IPS DF 4.7 (cell line): Measurements from ENCODE around the gene PELO.

Experiments
- DNase-seq: peaks from one replicate; pipeline ENCODE4 v3.0.0-alpha.2; 2013; ENCODE audit warnings: low spot score; ENCODE audit errors: extremely low read depth

PELO gene

GRCh38 chr5:52771343-52772039 lies 16.2 kb upstream of the PELO start:
- DNase-seq = no peak

- DNase-seq = no peak
These were observed 15.0 kb upstream of the PELO start for GRCh38 chr5:52772668-52773067.

- no peak for DNase-seq
These were observed 14.4 kb upstream of the PELO start for GRCh38 chr5:52773342-52773741.

GRCh38 chr5:52774005-52774410 lies 13.7 kb upstream of the PELO start:
- no peak for DNase-seq

- DNase-seq = no peak
These were observed 11.6 kb upstream of the PELO start for GRCh38 chr5:52776116-52776515.

- no peak for DNase-seq
These were observed 10.5 kb upstream of the PELO start for GRCh38 chr5:52777186-52777585.

- DNase-seq = no peak
These were observed 8.9 kb upstream of the PELO start for GRCh38 chr5:52778781-52779180.

GRCh38 chr5:52779213-52779612 lies 8.5 kb upstream of the PELO start:
- no peak for DNase-seq

GRCh38 chr5:52783226-52783959 lies 4.3 kb upstream of the PELO start:
- DNase-seq = no peak

GRCh38 chr5:52784737-52785136 lies 3.0 kb upstream of the PELO start:
- no peak for DNase-seq

GRCh38 chr5:52786391-52786790 lies 1.3 kb upstream of the PELO start:
- no peak for DNase-seq

- no peak for DNase-seq
These were observed 642 bp upstream of the PELO start for GRCh38 chr5:52786949-52787599.

GRCh38 chr5:52788505-52788821 lies 747 bp downstream of the PELO start:
- DNase-seq = no peak

- DNase-seq = no peak
These were observed 1.7 kb downstream of the PELO start for GRCh38 chr5:52789378-52789777.

- no peak for DNase-seq
These were observed 2.1 kb downstream of the PELO start for GRCh38 chr5:52789851-52790250.

GRCh38 chr5:52791366-52791765 lies 3.6 kb downstream of the PELO start:
- DNase-seq = no peak

GRCh38 chr5:52794519-52794918 lies 6.8 kb downstream of the PELO start:
- DNase-seq = no peak

GRCh38 chr5:52796031-52796430 lies 8.3 kb downstream of the PELO start:
- DNase-seq = no peak

- DNase-seq = no peak
These were observed 8.9 kb downstream of the PELO start for GRCh38 chr5:52796516-52797103.

GRCh38 chr5:52798938-52799337 lies 11.2 kb downstream of the PELO start:
- DNase-seq = no peak

GRCh38 chr5:52799358-52799982 lies 11.8 kb downstream of the PELO start:
- peak; percentile 36 for DNase-seq

- DNase-seq = peak; percentile 68
These were observed 12.3 kb downstream of the PELO start for GRCh38 chr5:52799983-52800393.
